ENCODE measurements around the gene ZNF595.
"Not testable (repeated sequence)": the region's sequence is repeated elsewhere in the genome, so short reads cannot be mapped to it uniquely, and the experiment has no call there.

Gene ZNF595

GRCh38 chr4:85951-86350, 32.8 kb downstream of the ZNF595 start:
- no peak for DNase-seq (ENCODE audit: low read depth in 2 of 2)

- not testable (repeated sequence) for DNase-seq (ENCODE audit: low read depth in 2 of 2)
These were observed 33.6 kb downstream of the ZNF595 start for GRCh38 chr4:86559-87324.

GRCh38 chr4:98386-98785, 45.3 kb downstream of the ZNF595 start:
- DNase-seq (ENCODE audit: low read depth in 2 of 2): no peak

- DNase-seq (ENCODE audit: low read depth in 2 of 2): no peak
These were observed 46.7 kb downstream of the ZNF595 start for GRCh38 chr4:99863-100262.

GRCh38 chr4:107083-107443, 53.9 kb downstream of the ZNF595 start:
- no peak for DNase-seq (ENCODE audit: low read depth in 2 of 2)

- DNase-seq (ENCODE audit: low read depth in 2 of 2): no peak
These were observed 54.6 kb downstream of the ZNF595 start for GRCh38 chr4:107444-108429.

GRCh38 chr4:112771-113170, 59.6 kb downstream of the ZNF595 start:
- DNase-seq (ENCODE audit: low read depth in 2 of 2): no peak

GRCh38 chr4:113732-114131, 60.6 kb downstream of the ZNF595 start:
- DNase-seq (ENCODE audit: low read depth in 2 of 2): no peak

GRCh38 chr4:114149-114548, 61.0 kb downstream of the ZNF595 start:
- no peak for DNase-seq (ENCODE audit: low read depth in 2 of 2)

GRCh38 chr4:116499-116898, 63.4 kb downstream of the ZNF595 start:
- no peak for DNase-seq (ENCODE audit: low read depth in 2 of 2)

GRCh38 chr4:120616-121015, 67.5 kb downstream of the ZNF595 start:
- DNase-seq (ENCODE audit: low read depth in 2 of 2): no peak

- no peak for DNase-seq (ENCODE audit: low read depth in 2 of 2)
These were observed 68.4 kb downstream of the ZNF595 start for GRCh38 chr4:121408-122084.

- not testable (repeated sequence) for DNase-seq (ENCODE audit: low read depth in 2 of 2)
These were observed 70.8 kb downstream of the ZNF595 start for GRCh38 chr4:123922-124274.

- DNase-seq (ENCODE audit: low read depth in 2 of 2): peak; percentile 77 to 86
These were observed 71.4 kb downstream of the ZNF595 start, which contains the start of gene ZNF718 for GRCh38 chr4:124275-125081. ZNF718 (plus strand) TSS chr4:124501; CDS start chr4:124671, 170 bp downstream.

- DNase-seq (ENCODE audit: low read depth in 2 of 2): peak in 1 of 2 donors; percentile 18
These were observed 72.1 kb downstream of the ZNF595 start for GRCh38 chr4:125091-125771.

GRCh38 chr4:125833-126232, 72.7 kb downstream of the ZNF595 start:
- DNase-seq (ENCODE audit: low read depth in 2 of 2): no peak

- no peak for DNase-seq (ENCODE audit: low read depth in 2 of 2)
These were observed 79.4 kb downstream of the ZNF595 start for GRCh38 chr4:132483-132882.

All from stimulated activated CD4-positive, alpha-beta T cell treated with anti-CD3 and anti-CD28 coated beads, Interleukin-1b, Interleukin-23, amount 100 ng/mL, for 4 hours (primary cell).